Keratinocyte (primary cell): Measurements from ENCODE around the gene CCSER1. TPM values are rescaled to one million over a fixed set of nuclear protein-coding genes. Genes with fewer than 3 reads are reported as not detected.

ENCODE experiments used
- DNase-seq: peaks from one replicate; pipeline ENCODE4 v3.0.0-alpha.2; 2011; ENCODE audit warnings: low read depth, missing footprints, low spot score
- FAIRE-seq: peaks from 2 replicates; lab custom pipeline; 2011; peaks lifted over from hg19 to GRCh38; lab: Jason Lieb, UNC
- H2AFZ ChIP-seq: 2 replicates; pipeline ENCODE4 v1.6.0; 2012; ENCODE audit warnings: low read length, control low read depth, inconsistent platforms; ENCODE audit not compliant: control insufficient read depth
- H3K27ac ChIP-seq: 2 replicates; pipeline ENCODE4 v1.5.1; 2011; ENCODE audit warnings: low read length; ENCODE audit not compliant: control insufficient read depth, insufficient read depth
- H3K27me3 ChIP-seq: 3 replicates; pipeline ENCODE4 v1.6.0; 2011; ENCODE audit warnings: low read length; ENCODE audit not compliant: control insufficient read depth, insufficient read depth; ENCODE audit errors: extremely low read depth
- H3K36me3 ChIP-seq, 2 experiments: 2 replicates in 1 of 2; 3 replicates in 1 of 2; pipeline ENCODE4 v1.5.1; 2011; ENCODE audit warnings: low read length in 2 of 2, mild to moderate bottlenecking in 1 of 2; ENCODE audit not compliant: control insufficient read depth in 2 of 2, insufficient read depth in 2 of 2; ENCODE audit errors: extremely low read depth in 1 of 2
- H3K4me1 ChIP-seq: 3 replicates; pipeline ENCODE4 v1.5.1; 2011; ENCODE audit warnings: low read length; ENCODE audit not compliant: control insufficient read depth, insufficient read depth; ENCODE audit errors: extremely low read depth
- H3K4me2 ChIP-seq: 3 replicates; pipeline ENCODE4 v1.6.0; 2011; ENCODE audit warnings: low read depth, low read length; ENCODE audit not compliant: control insufficient read depth, insufficient read depth; ENCODE audit errors: extremely low read depth
- H3K4me3 ChIP-seq, 3 experiments: fragments of 200-600 bp in 1 of 3; sonication (generic) in 1 of 3; 2 replicates in 2 of 3; 3 replicates in 1 of 3; pipeline ENCODE4 v1.5.1; 2011 to 2016; ENCODE audit warnings: low read length in 3 of 3, mild to moderate bottlenecking in 3 of 3, control low read depth in 2 of 3, inconsistent platforms in 1 of 3, low read depth in 1 of 3, mixed read lengths in 1 of 3, mixed run types in 1 of 3, moderate library complexity in 1 of 3; ENCODE audit not compliant: control insufficient read depth in 2 of 3, insufficient read depth in 2 of 3; ENCODE audit errors: extremely low read depth in 1 of 3
- H3K79me2 ChIP-seq: 2 replicates; pipeline ENCODE4 v1.6.0; 2012; ENCODE audit warnings: low read length; ENCODE audit not compliant: control insufficient read depth, insufficient read depth
- H3K9ac ChIP-seq: 3 replicates; pipeline ENCODE4 v1.6.0; 2011; ENCODE audit warnings: low read length; ENCODE audit not compliant: control insufficient read depth, insufficient read depth; ENCODE audit errors: extremely low read depth
- H3K9me1 ChIP-seq: 3 replicates; pipeline ENCODE4 v1.6.0; 2011; ENCODE audit warnings: low read length; ENCODE audit not compliant: control insufficient read depth, insufficient read depth; ENCODE audit errors: extremely low read depth
- H3K9me3 ChIP-seq: 2 replicates; pipeline ENCODE4 v1.5.1; 2012; ENCODE audit warnings: low read depth, low read length; ENCODE audit not compliant: control insufficient read depth
- H4K20me1 ChIP-seq: 3 replicates; pipeline ENCODE4 v1.6.0; 2011; ENCODE audit warnings: low read length; ENCODE audit not compliant: control insufficient read depth, insufficient read depth; ENCODE audit errors: extremely low read depth
- EZH2 ChIP-seq: IDR thresholded peaks from one replicate; pipeline ENCODE4 v1.6.1; 2012; ENCODE audit warnings: inconsistent platforms, mild to moderate bottlenecking, low read length, moderate library complexity
- dilution Hi-C: fragments of 300-500 bp; cut with MboI; formaldehyde crosslinking; loops from one replicate; pipeline ENCODE4 v1.7.0; 2020; ENCODE audit warnings: low sequenced_read_pairs; ENCODE audit not compliant: extremely low pct_ligation_motif_present
- polyA plus RNA-seq, 5 experiments: library from polyadenylated mRNA; depleted of rRNA in 3 of 5; stranded (reverse) in 3 of 5; stranded (forward) in 1 of 5; unstranded in 1 of 5; fragments of >200 nt; gene quantifications; 1 replicate in 1 of 5; 2 replicates in 3 of 5; 3 replicates in 1 of 5; pipeline versions ENCODE4 v1.2.1 to v1.2.3, GENCODE V29; 2011 to 2012; ENCODE audit warnings: missing spikeins in 2 of 5, low read depth in 1 of 5, low replicate concordance in 1 of 5
- TF ChIP-seq, protein P1 (sequence below), 3 experiments: IDR thresholded peaks in 1 of 3; conservative IDR thresholded peaks in 1 of 3; optimal IDR thresholded peaks in 1 of 3; 2 replicates in 2 of 3; 3 replicates in 1 of 3; pipeline versions ENCODE3 to v1.5.1; 2011; ENCODE audit warnings: low read length in 3 of 3, mild to moderate bottlenecking in 3 of 3, moderate library complexity in 2 of 3, control low read depth in 1 of 3, inconsistent platforms in 1 of 3; ENCODE audit not compliant: insufficient read depth in 2 of 3; ENCODE audit errors: extremely low read depth in 1 of 3

The CCSER1 gene
- polyA plus RNA-seq, 1 donor (not counting 4 experiments of a cell fraction or from before 2014, with no cell fraction given), result 1.2 TPM

DNA sequence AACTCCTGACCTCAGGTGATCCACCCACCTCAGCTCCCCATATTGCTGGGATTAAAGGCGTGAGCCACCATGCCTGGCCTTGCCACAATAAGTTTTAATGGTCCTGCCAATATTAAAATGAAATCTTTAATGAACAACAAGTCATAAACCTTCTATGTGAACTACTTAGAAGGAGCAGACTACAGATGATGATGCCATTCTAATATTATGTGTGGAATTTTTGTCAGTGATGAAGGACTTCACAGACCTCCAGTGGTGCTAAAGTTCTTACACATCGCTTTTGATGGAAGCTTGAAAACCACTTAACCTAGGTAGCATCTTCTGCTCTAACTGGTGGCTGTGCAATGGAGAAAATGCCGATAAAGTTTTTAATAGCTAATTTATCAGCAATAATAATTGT lies 331.4 kb downstream of the CCSER1 start:
- H3K9me3 ChIP-seq, result no peaks in the 10 kb centered on the region
- no peaks in the 10 kb centered on the region for H3K27me3 ChIP-seq
- no peak overlapping the region for H2AFZ ChIP-seq
- TF ChIP-seq, protein P1, sequence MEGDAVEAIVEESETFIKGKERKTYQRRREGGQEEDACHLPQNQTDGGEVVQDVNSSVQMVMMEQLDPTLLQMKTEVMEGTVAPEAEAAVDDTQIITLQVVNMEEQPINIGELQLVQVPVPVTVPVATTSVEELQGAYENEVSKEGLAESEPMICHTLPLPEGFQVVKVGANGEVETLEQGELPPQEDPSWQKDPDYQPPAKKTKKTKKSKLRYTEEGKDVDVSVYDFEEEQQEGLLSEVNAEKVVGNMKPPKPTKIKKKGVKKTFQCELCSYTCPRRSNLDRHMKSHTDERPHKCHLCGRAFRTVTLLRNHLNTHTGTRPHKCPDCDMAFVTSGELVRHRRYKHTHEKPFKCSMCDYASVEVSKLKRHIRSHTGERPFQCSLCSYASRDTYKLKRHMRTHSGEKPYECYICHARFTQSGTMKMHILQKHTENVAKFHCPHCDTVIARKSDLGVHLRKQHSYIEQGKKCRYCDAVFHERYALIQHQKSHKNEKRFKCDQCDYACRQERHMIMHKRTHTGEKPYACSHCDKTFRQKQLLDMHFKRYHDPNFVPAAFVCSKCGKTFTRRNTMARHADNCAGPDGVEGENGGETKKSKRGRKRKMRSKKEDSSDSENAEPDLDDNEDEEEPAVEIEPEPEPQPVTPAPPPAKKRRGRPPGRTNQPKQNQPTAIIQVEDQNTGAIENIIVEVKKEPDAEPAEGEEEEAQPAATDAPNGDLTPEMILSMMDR (optimal IDR thresholded peaks at IDR 0.05 in 1 of 3, IDR thresholded peaks at IDR 0.05 in 1 of 3, conservative IDR thresholded peaks at IDR 0.05 in 1 of 3; ENCODE audit: extremely low read depth in 1 of 3, insufficient read depth in 2 of 3, low read length in 3 of 3), result no peak
- no peak for TF ChIP-seq EZH2
- no peaks in the 10 kb centered on the region for H4K20me1 ChIP-seq
- dilution Hi-C loops, result no loop called here
- H3K79me2 ChIP-seq, result no peaks in the 10 kb centered on the region
- H3K4me3 ChIP-seq, result no peak overlapping the region
- H3K9me1 ChIP-seq, result no peaks in the 10 kb centered on the region
- H3K4me1 ChIP-seq, result no peaks in the 10 kb centered on the region
- DNase-seq (no peak), FAIRE-seq (no peak)
- no peaks in the 10 kb centered on the region for H3K36me3 ChIP-seq
- no peak overlapping the region for H3K9ac ChIP-seq
- no peak overlapping the region for H3K27ac ChIP-seq
- H3K4me2 ChIP-seq, result no peak overlapping the region

DNA sequence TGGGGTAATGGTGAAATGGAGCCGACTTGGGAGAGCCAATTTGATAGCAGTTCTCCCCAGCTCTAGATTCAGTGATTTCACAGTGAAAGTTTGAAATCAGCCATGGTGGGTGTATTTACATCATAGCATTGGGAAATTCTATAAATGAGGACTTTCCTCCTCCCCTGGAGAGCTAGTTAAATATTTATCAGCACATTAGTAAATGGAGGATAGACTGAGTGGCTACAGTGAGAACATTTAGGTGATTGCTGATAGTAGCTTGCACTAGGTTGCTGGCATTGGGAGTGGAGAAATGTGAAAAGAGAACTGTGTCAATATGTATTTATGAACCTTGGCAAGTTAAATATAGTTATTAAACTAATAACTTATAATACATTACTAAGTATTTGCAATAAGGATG lies 347.3 kb downstream of the CCSER1 start:
- no peak overlapping the region for H3K9ac ChIP-seq
- H3K79me2 ChIP-seq, result no peaks in the 10 kb centered on the region
- H3K9me3 ChIP-seq, result no peaks in the 10 kb centered on the region
- no peaks in the 10 kb centered on the region for H3K9me1 ChIP-seq
- H3K36me3 ChIP-seq, result no peaks in the 10 kb centered on the region
- FAIRE-seq, result no peak
- no peak overlapping the region for H2AFZ ChIP-seq
- TF ChIP-seq EZH2, result no peak
- TF ChIP-seq, protein P1 (optimal IDR thresholded peaks at IDR 0.05 in 1 of 3, IDR thresholded peaks at IDR 0.05 in 1 of 3, conservative IDR thresholded peaks at IDR 0.05 in 1 of 3; ENCODE audit: extremely low read depth in 1 of 3, insufficient read depth in 2 of 3, low read length in 3 of 3), result no peak
- no peaks in the 10 kb centered on the region for H4K20me1 ChIP-seq
- no peak for DNase-seq
- H3K27me3 ChIP-seq, result no peaks in the 10 kb centered on the region
- no peak overlapping the region for H3K27ac ChIP-seq
- no peaks in the 10 kb centered on the region for H3K4me1 ChIP-seq
- dilution Hi-C loops, result no loop called here
- H3K4me2 ChIP-seq, result no peak overlapping the region
- no peak overlapping the region for H3K4me3 ChIP-seq
